ENCODE results near the gene PCDH9.
A peak's percentile ranks its signal among the peaks of the same experiment; 100 is the strongest.

PCDH9 gene

DNA sequence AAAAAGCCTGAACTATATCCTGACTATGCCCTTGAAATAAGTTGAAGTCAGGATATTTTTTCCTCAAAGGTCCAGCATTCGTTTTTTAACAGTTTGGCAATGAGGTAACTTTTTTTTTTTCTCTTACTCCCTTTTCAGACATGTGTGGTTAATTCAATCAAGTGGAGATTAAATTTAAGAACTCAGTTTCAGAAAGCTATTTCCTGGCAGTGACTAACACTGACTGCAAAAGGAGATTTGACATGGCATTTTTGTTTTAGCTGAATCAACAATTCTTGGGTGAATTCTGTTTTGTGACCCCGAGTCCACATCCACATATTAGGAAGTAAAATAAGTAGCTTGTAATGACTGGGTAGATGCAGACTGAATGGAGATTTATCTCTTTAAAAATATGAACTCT, 716.4 kb downstream of the PCDH9 start:
- intact Hi-C loops (cut with DNase I) = no loop called here
- no peak for DNase-seq

DNA sequence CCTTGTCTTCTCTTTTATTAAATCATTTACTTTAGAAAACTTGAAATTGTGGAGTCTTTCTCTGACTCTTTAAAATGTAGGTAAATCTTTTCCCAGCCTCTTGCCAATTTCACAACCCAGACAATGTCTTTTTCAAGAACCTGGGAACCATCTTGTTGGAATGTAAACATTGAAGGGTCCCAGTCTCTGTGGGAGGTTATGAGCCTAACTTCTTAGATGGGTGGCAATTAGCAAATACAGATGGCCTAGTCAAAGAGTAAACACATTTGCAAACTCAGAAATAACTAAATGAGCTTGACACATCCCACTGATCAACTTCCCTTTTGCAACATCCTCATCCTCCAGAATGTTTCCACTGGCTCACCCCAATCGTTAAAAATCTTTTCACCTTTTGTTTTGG, 721.0 kb downstream of the PCDH9 start:
- DNase-seq = no peak
- intact Hi-C loops (cut with DNase I) = no loop called here

- intact Hi-C loops (cut with DNase I) = no loop called here
Measured at GRCh38 chr13:66508153-66508909, 721.8 kb downstream of the PCDH9 start.

DNA sequence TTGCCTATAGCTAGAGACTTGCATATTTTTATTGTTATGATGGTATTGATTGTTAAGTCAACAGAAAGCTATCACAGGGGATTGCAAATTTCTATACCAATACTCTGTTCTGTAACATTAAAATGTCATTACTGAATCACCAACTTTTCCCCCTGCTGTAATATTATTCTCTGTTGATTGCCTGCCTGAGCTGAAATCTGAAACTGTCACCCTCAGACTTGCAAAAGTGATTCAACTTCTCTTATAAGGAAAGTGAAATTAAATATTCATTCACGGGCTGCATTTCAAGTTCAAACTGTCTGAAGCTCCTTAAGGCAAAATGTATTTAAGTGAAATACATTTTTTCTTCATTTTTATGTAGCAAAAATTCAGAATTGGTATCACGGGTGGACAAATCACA, 723.2 kb downstream of the PCDH9 start:
- DNase-seq = peak in 2 of 42 donors; percentile 4 to 27
- intact Hi-C loops (cut with DNase I) = no loop called here

More at GRCh38 chr13:66508153-66508909, 721.8 kb downstream of the PCDH9 start:
- DNase-seq = no peak

DNA sequence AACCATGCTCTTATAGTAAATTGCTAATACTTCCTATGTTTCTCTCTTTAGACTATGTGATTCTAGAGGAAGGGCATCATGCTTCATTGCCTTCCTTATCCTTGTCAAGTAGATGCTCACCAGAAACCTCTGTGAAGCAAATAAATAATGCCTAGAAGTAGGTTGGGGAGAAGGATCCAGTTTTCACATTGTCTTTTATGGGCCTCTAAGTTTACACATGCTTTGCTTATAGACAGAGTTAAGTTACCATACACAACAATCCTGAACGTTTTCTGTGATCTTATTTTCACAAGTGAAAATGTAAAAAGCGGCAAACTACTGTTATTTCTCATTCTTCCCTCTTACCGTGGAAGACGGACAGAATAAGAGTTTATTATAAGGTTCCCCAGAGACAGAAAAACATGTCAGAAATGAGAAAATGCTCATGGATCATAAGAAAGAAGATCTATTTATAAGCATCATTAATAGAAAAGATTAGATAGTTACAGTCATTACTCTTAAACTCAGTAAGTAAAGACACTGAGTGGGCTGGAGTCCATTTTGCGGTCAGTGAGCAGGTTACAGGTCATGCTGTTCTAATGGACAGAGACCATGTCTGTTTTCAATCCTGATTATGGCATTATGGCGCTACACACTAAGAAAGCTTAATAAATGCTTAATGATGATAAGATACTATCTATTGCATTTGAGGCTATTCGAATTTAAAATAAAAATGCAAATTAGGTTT, 723.9 kb downstream of the PCDH9 start:
- no peak for DNase-seq
- intact Hi-C loops (cut with DNase I) = no loop called here

- intact Hi-C loops (cut with DNase I) = no loop called here
- no peak for DNase-seq
Measured at GRCh38 chr13:66503890-66504289, 726.2 kb downstream of the PCDH9 start.

DNA sequence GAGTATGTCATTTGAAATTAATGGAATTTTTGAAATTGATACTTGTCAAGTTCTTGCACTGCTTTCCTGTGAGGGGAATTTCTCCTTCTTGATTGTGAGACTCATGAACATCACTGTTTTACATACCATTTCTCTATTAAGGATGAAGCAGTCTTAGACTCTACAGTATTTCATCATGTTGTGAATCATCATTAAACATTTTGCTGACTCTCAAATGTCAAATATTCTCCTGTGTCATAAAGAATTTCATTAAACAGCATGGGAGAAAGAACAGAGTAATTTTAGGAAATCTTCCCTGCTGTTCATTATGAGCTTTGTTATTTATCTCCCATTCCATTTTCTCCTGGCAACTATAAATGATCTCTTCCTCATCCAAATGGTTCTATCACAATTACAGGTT, 729.0 kb downstream of the PCDH9 start:
- no peak for DNase-seq
- intact Hi-C loops (cut with DNase I) = no loop called here

- DNase-seq = no peak
- intact Hi-C loops (cut with DNase I) = no loop called here
Measured at GRCh38 chr13:66492479-66492878, 737.7 kb downstream of the PCDH9 start.

GRCh38 chr13:66491251-66491650, 738.9 kb downstream of the PCDH9 start:
- no peak for DNase-seq
- intact Hi-C loops (cut with DNase I) = no loop called here

- intact Hi-C loops (cut with DNase I) = no loop called here
- DNase-seq = no peak
Measured at GRCh38 chr13:66489586-66489985, 740.5 kb downstream of the PCDH9 start.

DNA sequence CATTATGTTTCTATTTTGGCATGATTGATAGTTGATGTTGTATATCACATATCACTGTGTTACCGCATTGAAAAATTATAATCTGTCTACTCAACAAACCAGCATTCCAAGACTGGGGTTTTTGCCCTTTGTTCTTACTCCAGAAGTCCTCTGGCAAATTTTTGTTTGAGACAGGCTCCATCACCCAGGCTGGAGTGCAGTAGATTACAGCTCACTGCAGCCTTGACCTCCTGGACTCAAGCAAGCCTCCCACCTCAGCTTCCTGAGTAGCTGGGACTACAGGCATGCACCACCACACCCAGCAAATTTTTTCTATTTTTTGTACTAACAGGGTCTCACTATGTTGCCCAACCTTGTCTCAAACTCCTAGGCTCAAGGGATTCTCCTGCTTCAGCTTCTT, 741.0 kb downstream of the PCDH9 start:
- intact Hi-C loops (cut with DNase I) = no loop called here
- no peak for DNase-seq

GRCh38 chr13:66483712-66484111, 746.4 kb downstream of the PCDH9 start:
- DNase-seq = no peak
- intact Hi-C loops (cut with DNase I) = no loop called here

DNA sequence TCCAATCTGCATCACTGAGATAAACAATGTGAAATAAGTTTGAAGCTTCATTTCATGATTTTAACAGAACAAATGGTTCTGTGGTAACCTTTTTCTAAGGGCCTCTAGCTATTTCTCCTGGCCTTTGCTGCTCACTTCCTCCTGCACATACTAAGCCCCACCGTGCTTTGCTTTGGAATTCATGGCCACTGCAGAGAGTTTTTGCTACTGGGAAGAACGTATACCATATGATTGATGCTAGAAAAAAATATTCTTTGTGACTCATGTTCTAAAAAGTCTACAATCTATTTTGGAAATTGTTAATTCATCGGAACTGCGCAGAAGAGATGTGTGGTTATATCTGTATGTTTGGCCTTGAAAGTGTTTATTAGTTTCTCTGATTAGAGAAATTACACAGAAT, 747.3 kb downstream of the PCDH9 start:
- no peak for DNase-seq
- intact Hi-C loops (cut with DNase I) = no loop called here

- DNase-seq = no peak
- intact Hi-C loops (cut with DNase I) = no loop called here
Measured at GRCh38 chr13:66477816-66478215, 752.3 kb downstream of the PCDH9 start.

- intact Hi-C loops (cut with DNase I) = no loop called here
- DNase-seq = no peak
Measured at GRCh38 chr13:66475061-66475460, 755.1 kb downstream of the PCDH9 start.

DNA sequence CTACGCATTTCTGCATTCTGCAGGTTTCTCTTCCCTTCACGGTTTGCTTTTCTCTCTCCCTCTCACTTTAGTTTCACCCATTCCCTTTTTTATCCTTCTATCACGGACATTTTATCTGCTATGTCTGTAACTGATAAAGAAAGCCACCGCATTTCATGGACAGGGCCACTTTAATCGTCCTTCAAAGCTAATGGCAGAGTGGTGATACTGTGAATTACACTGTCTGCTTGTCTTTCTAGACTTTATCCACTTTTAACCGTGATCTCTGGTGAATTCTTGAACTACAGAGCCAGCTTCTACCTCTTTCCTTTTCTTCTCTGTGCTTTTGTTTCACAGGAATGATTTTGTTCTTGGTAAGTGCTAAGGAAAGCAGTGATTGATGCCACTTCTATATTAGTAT, 760.4 kb downstream of the PCDH9 start:
- intact Hi-C loops (cut with DNase I) = no loop called here
- no peak for DNase-seq

DNA sequence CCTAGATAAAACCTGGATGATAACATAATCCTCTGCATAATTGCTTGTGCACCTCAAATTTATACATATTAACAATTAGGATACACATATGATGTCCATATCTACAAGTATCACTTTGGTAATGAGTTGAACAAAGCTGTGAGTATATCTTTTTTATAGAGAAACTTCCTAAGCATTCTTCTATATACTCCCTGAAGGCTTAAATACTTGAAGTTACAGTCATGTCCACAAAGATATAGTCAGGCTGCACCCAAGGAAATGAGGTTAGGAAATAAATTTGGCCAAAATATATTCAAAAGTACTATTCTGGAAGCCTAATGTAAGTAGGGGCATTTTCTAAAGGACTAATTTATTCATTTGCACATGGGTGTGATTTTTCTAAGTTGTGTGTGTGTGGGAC, 761.5 kb downstream of the PCDH9 start:
- intact Hi-C loops (cut with DNase I) = no loop called here
- DNase-seq = no peak

GRCh38 chr13:66462187-66462586, 767.9 kb downstream of the PCDH9 start:
- intact Hi-C loops (cut with DNase I) = no loop called here

GRCh38 chr13:66461021-66461420, 769.1 kb downstream of the PCDH9 start:
- intact Hi-C loops (cut with DNase I) = no loop called here
- no peak for DNase-seq

More at GRCh38 chr13:66462187-66462586, 767.9 kb downstream of the PCDH9 start:
- DNase-seq = no peak

DNA sequence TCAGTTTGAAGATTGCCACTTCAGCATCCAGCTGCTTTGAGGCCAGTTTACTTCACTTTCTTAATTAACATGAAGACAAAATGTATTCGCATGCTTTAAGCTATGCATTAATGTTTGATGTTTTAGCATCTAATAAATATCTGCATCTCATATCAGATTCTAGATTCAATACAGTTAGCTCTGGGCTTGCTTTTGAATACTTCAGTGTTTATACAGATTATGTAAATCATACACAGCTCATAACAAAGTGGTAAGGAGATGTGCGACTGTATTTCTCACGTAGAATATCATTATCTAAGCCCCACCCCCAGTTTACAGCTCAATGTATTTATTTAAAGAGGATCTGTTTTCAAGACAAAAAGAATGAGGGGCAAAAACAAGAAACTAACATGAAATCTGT, 770.5 kb downstream of the PCDH9 start:
- intact Hi-C loops (cut with DNase I) = no loop called here
- DNase-seq = no peak

- intact Hi-C loops (cut with DNase I) = no loop called here
- DNase-seq = no peak
Measured at GRCh38 chr13:66459143-66459542, 771.0 kb downstream of the PCDH9 start.

Data from head of caudate nucleus (tissue), 42 donors.